ENCODE measurements around the gene LPP.
A peak's percentile ranks its signal among the peaks of the same experiment; 100 is the strongest.

Gene LPP

DNA sequence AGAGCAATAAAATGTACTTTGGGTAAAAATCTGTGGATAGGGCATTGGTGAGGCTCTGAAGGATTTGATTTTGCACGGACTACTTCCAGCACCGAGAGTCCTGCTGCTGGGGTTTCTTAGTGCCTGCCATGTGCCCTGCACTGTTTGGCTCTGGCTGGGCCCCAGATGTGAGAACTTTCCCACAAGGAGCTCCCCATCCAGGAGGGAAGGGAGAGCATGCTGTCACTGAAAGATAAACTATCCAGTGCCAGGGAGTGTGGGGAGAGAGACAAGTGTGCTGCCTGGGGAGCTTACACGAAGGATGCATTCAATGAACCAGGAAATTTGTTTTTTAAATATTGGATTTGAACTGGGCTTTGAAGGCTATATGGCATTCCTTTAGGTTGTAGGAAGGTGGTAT is 30.2 kb downstream of the LPP start:
- TF ChIP-seq, protein P1, sequence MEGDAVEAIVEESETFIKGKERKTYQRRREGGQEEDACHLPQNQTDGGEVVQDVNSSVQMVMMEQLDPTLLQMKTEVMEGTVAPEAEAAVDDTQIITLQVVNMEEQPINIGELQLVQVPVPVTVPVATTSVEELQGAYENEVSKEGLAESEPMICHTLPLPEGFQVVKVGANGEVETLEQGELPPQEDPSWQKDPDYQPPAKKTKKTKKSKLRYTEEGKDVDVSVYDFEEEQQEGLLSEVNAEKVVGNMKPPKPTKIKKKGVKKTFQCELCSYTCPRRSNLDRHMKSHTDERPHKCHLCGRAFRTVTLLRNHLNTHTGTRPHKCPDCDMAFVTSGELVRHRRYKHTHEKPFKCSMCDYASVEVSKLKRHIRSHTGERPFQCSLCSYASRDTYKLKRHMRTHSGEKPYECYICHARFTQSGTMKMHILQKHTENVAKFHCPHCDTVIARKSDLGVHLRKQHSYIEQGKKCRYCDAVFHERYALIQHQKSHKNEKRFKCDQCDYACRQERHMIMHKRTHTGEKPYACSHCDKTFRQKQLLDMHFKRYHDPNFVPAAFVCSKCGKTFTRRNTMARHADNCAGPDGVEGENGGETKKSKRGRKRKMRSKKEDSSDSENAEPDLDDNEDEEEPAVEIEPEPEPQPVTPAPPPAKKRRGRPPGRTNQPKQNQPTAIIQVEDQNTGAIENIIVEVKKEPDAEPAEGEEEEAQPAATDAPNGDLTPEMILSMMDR (IDR thresholded peaks at IDR 0.05; ENCODE audit: borderline replicate concordance, extremely low read depth, low read length, poor library complexity, severe bottlenecking), result no peak
- TF ChIP-seq EZH2 (IDR thresholded peaks at IDR 0.05; ENCODE audit: borderline replicate concordance, low read depth, low read length, severe bottlenecking), result no peak
- no peak overlapping the region for H3K4me3 ChIP-seq (ENCODE audit: low read depth in 1 of 2, low read length in 2 of 2)
- DNase-seq, result no peak
- H3K4me2 ChIP-seq (ENCODE audit: insufficient read depth, low read length), result no peak overlapping the region
- no peaks in the 10 kb centered on the region for H3K27me3 ChIP-seq (ENCODE audit: insufficient read depth, low read length, poor library complexity)
- peak overlapping the region; percentile 52; the same call in 1 of the 2 replicates for H3K27ac ChIP-seq (ENCODE audit: low read length)
- H3K79me2 ChIP-seq (ENCODE audit: insufficient read depth, low read length), result peaks cover 79% of the 10 kb centered on the region
- no peaks in the 10 kb centered on the region; the same call in 1 of the 2 replicates for H3K36me3 ChIP-seq (ENCODE audit: insufficient read depth, low read length)
- H2AFZ ChIP-seq (ENCODE audit: low read depth, low read length), result no peak overlapping the region
- no peaks in the 10 kb centered on the region for H3K9me3 ChIP-seq (ENCODE audit: insufficient read depth, low read length, severe bottlenecking)
- ATAC-seq (ENCODE audit: insufficient read depth, low read depth), result no peak
- H3K9ac ChIP-seq (ENCODE audit: low read depth, low read length), result no peak overlapping the region
- H3K4me1 ChIP-seq (ENCODE audit: insufficient read depth, low read length), result peaks cover 45% of the 10 kb centered on the region
- H4K20me1 ChIP-seq (ENCODE audit: insufficient read depth, low read length), result no peaks in the 10 kb centered on the region

DNA sequence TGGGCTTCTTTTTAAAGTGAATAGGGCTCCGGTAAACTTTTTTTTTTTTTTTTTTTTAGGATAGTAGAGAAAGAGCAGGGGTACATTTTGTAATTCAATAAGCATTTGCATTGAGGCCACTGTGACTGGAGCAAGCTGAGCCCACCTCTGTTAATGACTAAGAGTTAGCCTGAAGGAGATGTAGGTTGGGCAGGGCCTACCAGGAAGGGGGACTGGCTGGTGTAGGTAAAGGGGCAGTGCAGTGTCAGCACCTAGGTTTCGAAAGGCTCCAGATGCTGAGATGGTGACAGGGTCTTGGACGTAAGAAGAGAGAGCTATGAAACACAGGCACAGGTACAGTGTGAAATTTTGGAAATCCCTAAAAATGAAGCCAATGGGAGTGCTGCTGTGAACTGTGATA is 30.7 kb downstream of the LPP start:
- H3K36me3 ChIP-seq (ENCODE audit: insufficient read depth, low read length), result no peaks in the 10 kb centered on the region; the same call in 1 of the 2 replicates
- H4K20me1 ChIP-seq (ENCODE audit: insufficient read depth, low read length), result no peaks in the 10 kb centered on the region
- H3K79me2 ChIP-seq (ENCODE audit: insufficient read depth, low read length), result peaks cover 74% of the 10 kb centered on the region
- no peak overlapping the region for H3K9ac ChIP-seq (ENCODE audit: low read depth, low read length)
- H3K27ac ChIP-seq (ENCODE audit: low read length), result peak overlapping the region; percentile 55
- H3K4me2 ChIP-seq (ENCODE audit: insufficient read depth, low read length), result no peak overlapping the region
- H3K4me3 ChIP-seq (ENCODE audit: low read depth in 1 of 2, low read length in 2 of 2), result no peak overlapping the region
- no peak overlapping the region for H2AFZ ChIP-seq (ENCODE audit: low read depth, low read length)
- no peaks in the 10 kb centered on the region for H3K9me3 ChIP-seq (ENCODE audit: insufficient read depth, low read length, severe bottlenecking)
- DNase-seq (no peak), ATAC-seq (ENCODE audit: insufficient read depth, low read depth) (no peak)
- no peak for TF ChIP-seq EZH2 (IDR thresholded peaks at IDR 0.05; ENCODE audit: borderline replicate concordance, low read depth, low read length, severe bottlenecking)
- TF ChIP-seq, protein P1 (IDR thresholded peaks at IDR 0.05; ENCODE audit: borderline replicate concordance, extremely low read depth, low read length, poor library complexity, severe bottlenecking), result no peak
- no peaks in the 10 kb centered on the region for H3K27me3 ChIP-seq (ENCODE audit: insufficient read depth, low read length, poor library complexity)
- H3K4me1 ChIP-seq (ENCODE audit: insufficient read depth, low read length), result peaks cover 50% of the 10 kb centered on the region

DNA sequence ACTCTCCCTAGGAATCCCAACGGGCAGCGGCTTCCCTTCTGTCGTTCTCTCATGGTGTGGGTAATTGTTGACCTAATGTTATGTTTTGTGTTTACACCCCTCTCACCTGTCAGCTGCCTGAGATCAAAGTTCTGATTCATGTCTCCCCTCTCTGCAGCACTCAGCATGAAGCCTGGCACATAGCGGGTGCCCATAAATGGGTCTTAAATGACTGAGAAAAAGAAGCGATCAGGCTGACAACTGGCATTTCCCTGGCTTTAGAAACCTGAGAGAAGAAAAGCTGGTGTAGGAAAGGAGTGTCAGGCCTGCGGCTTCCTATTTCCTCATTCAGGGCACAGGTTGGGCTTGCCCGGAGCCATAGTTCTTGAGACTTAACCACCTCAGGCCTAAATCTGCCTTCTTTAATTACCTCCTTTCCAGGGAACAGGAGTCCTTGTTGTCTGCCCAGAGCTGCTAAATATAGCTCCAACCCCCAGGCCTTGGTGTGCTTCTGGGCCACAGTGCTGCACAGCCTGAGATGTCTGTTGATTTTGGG is 31.8 kb downstream of the LPP start:
- Histone ChIP-seq H3K9ac (ENCODE audit: low read depth, low read length) (no peak overlapping the region), H3K4me1 (ENCODE audit: insufficient read depth, low read length) (peaks cover 61% of the 10 kb centered on the region), H2AFZ (ENCODE audit: low read depth, low read length) (no peak overlapping the region), H3K27me3 (ENCODE audit: insufficient read depth, low read length, poor library complexity) (no peaks in the 10 kb centered on the region), H3K79me2 (ENCODE audit: insufficient read depth, low read length) (peaks cover 71% of the 10 kb centered on the region), H3K4me3 (ENCODE audit: low read depth in 1 of 2, low read length in 2 of 2) (no peak overlapping the region), H3K27ac (ENCODE audit: low read length) (peak overlapping the region; percentile 64), H3K36me3 (ENCODE audit: insufficient read depth, low read length) (no peaks in the 10 kb centered on the region; the same call in 1 of the 2 replicates), H4K20me1 (ENCODE audit: insufficient read depth, low read length) (no peaks in the 10 kb centered on the region), H3K9me3 (ENCODE audit: insufficient read depth, low read length, severe bottlenecking) (no peaks in the 10 kb centered on the region), H3K4me2 (ENCODE audit: insufficient read depth, low read length) (no peak overlapping the region)
- ATAC-seq (ENCODE audit: insufficient read depth, low read depth) (no peak), DNase-seq (peak; percentile 39)
- TF ChIP-seq, protein P1 (IDR thresholded peaks at IDR 0.05; ENCODE audit: borderline replicate concordance, extremely low read depth, low read length, poor library complexity, severe bottlenecking), result no peak
- no peak for TF ChIP-seq EZH2 (IDR thresholded peaks at IDR 0.05; ENCODE audit: borderline replicate concordance, low read depth, low read length, severe bottlenecking)

Measured in DND-41 (cell line).